ENCODE results near the gene MAGED4.

- TF ChIP-seq EZH2 (IDR thresholded peaks at IDR 0.05; ENCODE audit: insufficient read depth, poor library complexity, severe bottlenecking) (no peak), EZH2phosphoT487 (IDR thresholded peaks at IDR 0.05; ENCODE audit: insufficient read depth, low read depth) (no peak)
Observed at GRCh38 chrX:52138830-52139544, 45.7 kb upstream of the MAGED4 start.
